ENCODE data around the gene RNF151.
"Not testable (repeated sequence)": the region's sequence is repeated elsewhere in the genome, so short reads cannot be mapped to it uniquely, and the experiment has no call there.

Gene RNF151

DNA sequence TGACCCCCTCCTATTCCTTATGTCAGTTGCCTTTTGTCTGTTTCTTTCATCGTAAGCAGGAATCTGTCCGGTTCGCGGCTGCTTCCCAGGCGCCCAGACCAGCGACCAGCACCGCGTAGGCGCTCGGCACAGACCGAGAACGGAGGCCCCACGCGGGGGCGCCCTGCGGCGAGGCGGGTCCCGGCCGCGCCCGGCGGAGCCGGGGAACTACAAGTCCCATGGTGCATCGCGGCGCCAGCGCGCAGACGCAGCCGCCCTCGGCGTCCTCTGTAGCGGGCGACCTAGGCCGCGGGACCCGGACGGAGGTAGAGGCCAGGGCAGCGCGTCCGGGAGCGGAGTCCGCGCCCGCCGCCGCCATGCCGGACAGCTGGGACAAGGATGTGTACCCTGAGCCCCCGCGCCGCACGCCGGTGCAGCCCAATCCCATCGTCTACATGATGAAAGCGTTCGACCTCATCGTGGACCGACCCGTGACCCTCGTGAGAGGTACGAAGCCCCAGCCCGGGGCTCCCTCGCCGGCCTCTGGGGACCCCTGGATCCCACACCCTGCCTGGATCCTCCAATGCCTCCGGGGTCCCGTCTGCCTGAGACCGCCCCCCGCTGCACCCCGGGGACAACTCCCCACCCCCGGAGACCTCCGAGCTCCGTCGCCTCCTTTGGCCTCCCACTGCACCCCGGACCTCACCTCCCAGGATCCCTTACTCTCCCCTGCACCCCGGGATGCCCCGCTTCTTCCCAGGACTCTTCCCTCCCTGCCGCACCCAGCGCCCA lies 7.2 kb upstream of the RNF151 start, which contains the start of gene NDUFB10:
Gene NDUFB10 (plus strand): TSS at position 270 of the 771 bp plus-strand sequence. CDS start 87 bp downstream, at position 357.
- Mint-ChIP-seq H3K9me3 (no peaks in the 10 kb centered on the region), H3K4me1 (peaks cover 35% of the 10 kb centered on the region), H3K4me3 (peak within 1 kb of the TSS; percentile 96), H3K27ac (peak within 1 kb of the TSS; percentile 92), H3K27me3 (no peaks in the 10 kb centered on the region), H3K36me3 (peaks cover 9% of the 10 kb centered on the region)
- DNase-seq (ENCODE audit: low spot score in 2 of 2) = peak; percentile 93 to 97
- ATAC-seq (ENCODE audit: low read depth) = peak; percentile 91

DNA sequence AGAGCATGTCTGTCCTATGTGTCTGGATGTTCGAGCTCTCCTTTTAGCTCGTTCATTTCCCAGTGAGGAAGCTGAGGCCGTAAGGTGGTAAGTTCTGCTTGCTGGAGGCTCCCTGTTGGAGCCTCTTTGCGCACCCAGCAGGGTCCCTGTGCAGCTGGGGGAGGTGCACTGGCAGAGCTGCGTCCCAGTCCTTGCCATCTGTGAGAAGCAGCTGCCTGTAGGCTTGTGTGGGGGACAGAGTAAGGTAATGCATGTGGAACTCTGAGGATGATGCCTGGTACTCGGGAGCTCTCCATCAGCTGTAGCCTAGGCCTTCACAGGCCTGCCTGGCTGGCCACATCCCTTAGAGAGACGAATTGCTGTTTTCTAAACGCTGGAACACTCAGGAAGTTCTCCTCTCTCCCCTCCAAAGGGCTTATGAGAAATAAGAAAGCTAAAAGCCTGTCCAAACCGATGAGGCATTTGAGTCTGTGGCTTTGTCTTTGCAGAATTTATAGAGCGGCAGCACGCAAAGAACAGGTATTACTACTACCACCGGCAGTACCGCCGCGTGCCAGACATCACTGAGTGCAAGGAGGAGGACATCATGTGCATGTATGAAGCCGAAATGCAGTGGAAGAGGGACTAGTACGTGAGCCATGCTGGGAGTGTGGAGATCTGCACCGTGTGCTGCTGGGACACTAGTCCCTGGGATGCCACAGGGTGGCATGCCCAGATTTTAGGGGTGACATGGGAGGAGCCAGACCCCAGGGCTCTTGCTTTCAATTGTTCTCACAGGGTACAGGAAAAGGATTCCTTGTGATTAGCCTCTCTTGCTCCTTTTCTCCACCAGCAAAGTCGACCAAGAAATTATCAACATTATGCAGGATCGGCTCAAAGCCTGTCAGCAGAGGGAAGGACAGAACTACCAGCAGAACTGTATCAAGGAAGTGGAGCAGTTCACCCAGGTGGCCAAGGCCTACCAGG lies 5.7 kb upstream of the RNF151 start:
- DNase-seq (ENCODE audit: low spot score in 2 of 2) (peak; percentile 28 to 35), ATAC-seq (ENCODE audit: low read depth) (no peak)
- Mint-ChIP-seq H3K4me3 (peak overlapping the region; percentile 96), H3K27me3 (no peaks in the 10 kb centered on the region), H3K4me1 (peaks cover 39% of the 10 kb centered on the region), H3K9me3 (no peaks in the 10 kb centered on the region), H3K36me3 (peaks cover 9% of the 10 kb centered on the region), H3K27ac (peak overlapping the region; percentile 92)

DNA sequence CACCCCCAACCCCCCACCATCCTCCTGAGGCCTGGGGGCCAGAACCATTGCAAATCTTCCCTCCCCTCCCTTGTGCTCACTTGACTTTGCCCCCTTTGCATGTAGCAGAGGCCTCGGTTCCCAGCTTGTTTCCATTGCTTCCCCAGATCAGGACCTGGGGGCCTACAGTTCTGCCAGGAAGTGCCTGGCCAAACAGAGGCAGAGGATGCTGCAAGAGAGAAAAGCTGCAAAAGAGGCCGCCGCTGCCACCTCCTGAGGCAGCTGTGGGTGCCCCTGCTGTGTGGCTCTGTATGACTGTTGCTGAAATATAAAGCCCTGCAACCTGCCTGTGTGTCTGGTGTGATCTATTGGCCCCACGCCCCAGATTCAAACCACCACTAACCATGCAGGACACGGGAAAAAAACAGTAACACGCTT lies 5.0 kb upstream of the RNF151 start:
- no peak for ATAC-seq (ENCODE audit: low read depth)
- H3K36me3 Mint-ChIP-seq = peaks cover 9% of the 10 kb centered on the region
- no peak overlapping the region for H3K4me3 Mint-ChIP-seq

DNA sequence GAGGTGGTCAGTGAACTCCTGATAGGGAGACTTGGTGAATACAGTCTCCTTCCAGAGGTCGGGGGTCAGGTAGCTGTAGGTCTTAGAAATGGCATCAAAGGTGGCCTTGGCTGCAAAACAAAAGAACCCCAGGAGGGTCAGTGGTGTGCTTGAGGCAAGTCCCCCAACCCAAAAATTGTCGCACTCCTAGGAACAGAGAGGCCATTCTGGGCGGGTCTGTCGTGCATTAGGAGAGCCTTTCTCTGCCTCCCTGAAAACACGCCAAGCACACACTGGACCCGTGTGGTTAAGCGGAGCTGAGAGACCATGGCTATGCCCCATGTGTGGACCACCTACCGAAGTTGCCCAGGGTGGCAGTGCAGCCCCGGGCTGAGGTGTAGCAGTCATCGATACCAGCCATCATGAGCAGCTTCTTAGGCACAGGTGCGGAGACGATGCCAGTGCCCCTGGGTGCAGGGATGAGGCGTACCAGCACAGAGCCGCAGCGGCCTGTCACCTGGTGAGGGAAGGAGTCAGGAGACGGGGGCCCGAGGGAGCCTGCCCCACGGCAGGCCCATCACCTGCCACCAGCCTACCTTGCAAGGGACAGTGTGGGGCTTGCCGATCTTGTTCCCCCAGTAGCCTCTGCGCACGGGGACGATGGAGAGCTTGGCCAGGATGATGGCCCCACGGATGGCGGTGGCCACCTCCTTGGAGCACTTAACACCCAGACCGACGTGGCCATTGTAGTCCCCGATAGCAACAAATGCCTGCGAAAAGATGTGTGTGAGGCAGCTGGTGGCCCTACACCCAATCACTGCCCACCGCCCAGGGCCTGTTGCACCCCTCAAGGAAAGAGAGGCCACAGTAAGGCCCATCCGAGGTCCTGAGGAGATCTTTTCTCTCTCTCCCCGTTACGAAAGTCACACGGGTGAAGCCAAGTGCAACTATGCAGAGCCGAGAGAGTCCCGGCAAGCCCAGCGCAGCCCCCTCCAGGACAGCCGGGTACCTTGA lies 4.2 kb upstream of the RNF151 start:
- Mint-ChIP-seq H3K27ac (peak overlapping the region; percentile 99), H3K4me1 (peaks cover 39% of the 10 kb centered on the region), H3K4me3 (peak overlapping the region; percentile 95)
- H3K27me3 Mint-ChIP-seq; H3K36me3 Mint-ChIP-seq; H3K9me3 Mint-ChIP-seq; ATAC-seq (ENCODE audit: low read depth); DNase-seq (ENCODE audit: low spot score in 2 of 2): not testable (repeated sequence)

More for the DNA sequence above, 5.0 kb upstream of the RNF151 start:
- no peaks in the 10 kb centered on the region for H3K27me3 Mint-ChIP-seq
- H3K4me1 Mint-ChIP-seq = peaks cover 39% of the 10 kb centered on the region
- H3K9me3 Mint-ChIP-seq = no peaks in the 10 kb centered on the region
- no peak for DNase-seq (ENCODE audit: low spot score in 2 of 2)
- H3K27ac Mint-ChIP-seq = peak overlapping the region; percentile 99

DNA sequence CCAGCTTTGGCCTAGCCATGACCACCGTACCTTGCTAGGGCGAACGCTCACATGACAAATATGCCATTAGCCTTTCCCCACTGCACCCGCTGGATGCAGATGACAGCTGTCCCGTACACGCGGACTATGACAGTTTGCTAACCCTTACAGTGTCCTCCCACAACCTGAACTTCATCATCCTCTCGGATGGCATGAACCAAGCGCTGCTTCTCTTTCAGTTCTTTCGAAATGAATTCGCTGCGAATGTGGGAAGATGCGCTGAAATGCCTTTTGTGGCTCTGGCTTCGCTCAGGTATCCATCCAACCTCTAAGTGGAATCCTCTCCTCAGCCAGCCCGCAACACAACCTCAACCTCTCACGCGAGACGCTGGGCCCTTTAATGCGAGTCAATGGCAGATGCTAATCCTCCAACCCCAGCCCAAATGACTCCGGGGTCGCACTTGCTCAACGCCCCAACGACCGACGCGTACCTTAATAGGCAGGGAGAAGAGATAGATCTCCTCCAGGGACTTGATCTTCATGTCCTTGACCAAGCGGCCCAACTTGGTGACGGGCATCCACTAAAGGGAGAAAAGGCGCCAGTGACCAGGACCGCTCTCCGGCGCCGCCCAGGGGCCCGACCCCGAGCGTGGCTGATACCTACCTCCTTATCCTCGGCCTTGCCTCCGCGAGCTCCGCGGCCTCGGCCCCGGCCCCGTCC lies 2.7 kb upstream of the RNF151 start:
- H3K4me3 Mint-ChIP-seq = peak overlapping the region; percentile 95
- ATAC-seq (ENCODE audit: low read depth) (no peak), DNase-seq (ENCODE audit: low spot score in 2 of 2) (no peak)
- peaks cover 37% of the 10 kb centered on the region for H3K4me1 Mint-ChIP-seq
- peak overlapping the region; percentile 99 for H3K27ac Mint-ChIP-seq
- no peaks in the 10 kb centered on the region for H3K9me3 Mint-ChIP-seq
- H3K27me3 Mint-ChIP-seq = no peaks in the 10 kb centered on the region
- peaks cover 9% of the 10 kb centered on the region for H3K36me3 Mint-ChIP-seq

DNA sequence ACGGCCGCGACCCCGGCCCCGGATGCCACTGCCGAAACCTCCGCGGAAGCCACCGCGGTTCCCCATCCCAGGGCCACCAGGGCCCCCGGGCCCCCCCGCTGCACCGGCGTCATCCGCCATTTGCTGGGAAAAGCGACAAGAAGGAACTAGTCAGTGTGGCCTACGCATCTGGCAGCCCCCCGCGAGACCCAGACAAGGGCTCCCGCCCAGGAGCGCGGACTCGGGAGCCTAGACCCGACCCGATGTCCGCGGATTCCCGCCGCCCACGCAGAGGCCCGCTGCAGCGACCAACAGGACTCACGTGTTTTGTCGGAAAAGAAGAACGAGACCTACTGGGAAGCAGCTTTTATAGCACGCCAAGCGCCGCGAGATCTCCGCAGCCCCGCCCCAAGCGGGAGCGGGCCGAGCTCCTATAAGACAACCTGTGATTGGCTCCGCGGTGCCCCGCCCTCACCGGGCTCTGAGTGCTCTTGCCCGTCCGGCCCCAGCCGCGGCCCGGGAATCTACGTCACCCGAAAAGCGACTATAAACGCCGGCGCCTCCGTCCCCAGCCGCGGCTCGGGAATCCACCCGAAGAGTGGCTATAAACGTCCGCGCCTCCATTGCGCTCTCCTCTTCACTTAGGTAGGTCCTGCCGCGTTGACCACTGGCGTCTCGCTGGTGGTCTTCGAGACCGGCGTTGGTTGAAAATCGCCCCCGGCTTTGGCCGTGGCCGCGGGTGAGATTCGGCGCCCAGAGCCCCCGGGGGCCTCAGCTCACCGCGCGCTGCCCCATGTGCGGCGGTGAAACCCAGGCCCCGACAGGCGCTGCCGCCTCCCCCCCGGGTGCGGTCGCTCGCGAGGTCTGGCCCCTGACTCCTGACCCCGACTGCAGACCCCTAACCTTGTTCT lies 1.9 kb upstream of the RNF151 start, which contains the start of gene RPS2:
Gene RPS2 (minus strand): TSS at position 321 of the 890 bp plus-strand sequence. CDS start 201 bp downstream, at position 120.
- H3K27me3 Mint-ChIP-seq = no peaks in the 10 kb centered on the region
- ATAC-seq (ENCODE audit: low read depth) = peak; percentile 93
- peak within 1 kb of the TSS; percentile 95 for H3K4me3 Mint-ChIP-seq
- no peaks in the 10 kb centered on the region for H3K9me3 Mint-ChIP-seq
- DNase-seq (ENCODE audit: low spot score in 2 of 2) = peak; percentile 99
- H3K4me1 Mint-ChIP-seq = peaks cover 33% of the 10 kb centered on the region
- H3K27ac Mint-ChIP-seq = peak within 1 kb of the TSS; percentile 99
- H3K36me3 Mint-ChIP-seq = peaks cover 9% of the 10 kb centered on the region

DNA sequence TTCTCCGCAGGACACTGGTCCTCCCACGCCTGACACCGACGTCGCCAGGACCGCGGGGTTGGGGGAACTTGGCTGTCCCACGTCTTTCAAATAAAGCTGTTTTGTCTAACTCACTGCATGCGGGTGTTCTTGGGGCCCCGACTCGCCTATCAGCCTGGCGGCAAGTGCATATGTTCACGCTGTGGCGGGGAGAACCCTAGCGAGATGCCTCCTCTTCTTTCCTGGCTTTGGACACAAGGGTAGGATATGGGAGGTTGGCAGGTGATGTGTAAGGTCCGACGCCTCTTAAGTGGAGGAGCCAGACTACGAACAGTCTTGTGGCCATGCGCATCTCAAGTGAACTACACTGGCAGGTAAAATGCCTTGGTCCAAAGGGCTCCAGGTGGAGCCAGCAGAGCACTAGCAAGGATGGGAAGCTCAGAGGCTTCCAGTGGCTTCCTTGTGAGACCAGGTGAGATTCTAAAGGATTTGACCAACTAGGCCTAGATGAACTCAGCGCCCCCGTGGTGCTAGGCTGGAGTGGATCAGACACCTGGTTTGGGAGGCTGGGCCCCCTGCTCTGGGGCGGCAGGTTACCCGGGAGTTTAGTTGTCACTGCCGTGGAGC lies 1.2 kb upstream of the RNF151 start:
- peaks cover 29% of the 10 kb centered on the region for H3K4me1 Mint-ChIP-seq
- H3K9me3 Mint-ChIP-seq = no peaks in the 10 kb centered on the region
- peaks cover 9% of the 10 kb centered on the region for H3K36me3 Mint-ChIP-seq
- ATAC-seq (ENCODE audit: low read depth) (no peak), DNase-seq (ENCODE audit: low spot score in 2 of 2) (no peak)
- no peaks in the 10 kb centered on the region for H3K27me3 Mint-ChIP-seq
- peak overlapping the region; percentile 99 for H3K27ac Mint-ChIP-seq
- peak overlapping the region; percentile 95 for H3K4me3 Mint-ChIP-seq

DNA sequence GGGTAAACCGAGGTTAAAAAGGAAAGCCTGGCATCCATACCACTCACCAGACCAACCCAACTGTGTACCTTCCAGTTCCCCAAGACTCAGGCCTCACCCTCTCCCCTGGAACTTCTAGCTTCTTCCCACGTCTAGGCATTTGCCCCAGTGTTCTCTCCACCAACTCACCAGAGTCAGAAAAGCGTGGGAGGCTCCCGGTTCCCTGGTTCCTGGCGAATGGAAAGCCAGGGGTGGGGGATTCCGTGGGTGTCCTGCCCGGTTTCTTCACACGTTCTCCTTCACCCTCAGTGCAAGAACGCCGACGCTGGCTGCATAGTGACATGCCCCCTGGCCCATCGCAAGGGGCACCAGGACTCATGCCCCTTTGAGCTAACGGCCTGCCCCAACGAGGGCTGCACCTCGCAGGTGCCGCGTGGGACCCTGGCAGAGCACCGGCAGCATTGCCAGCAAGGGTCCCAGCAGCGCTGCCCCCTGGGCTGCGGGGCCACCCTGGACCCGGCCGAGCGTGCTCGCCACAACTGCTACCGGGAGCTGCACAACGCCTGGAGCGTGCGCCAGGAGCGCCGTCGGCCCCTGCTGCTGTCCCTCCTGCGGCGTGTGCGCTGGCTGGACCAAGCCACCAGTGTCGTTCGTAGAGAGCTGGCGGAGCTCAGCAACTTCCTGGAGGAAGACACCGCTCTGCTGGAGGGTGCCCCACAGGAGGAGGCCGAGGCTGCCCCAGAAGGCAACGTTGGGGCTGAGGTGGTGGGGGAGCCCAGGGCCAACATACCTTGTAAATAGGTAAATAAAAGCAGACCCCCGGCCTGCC lies 1.7 kb downstream of the RNF151 start:
- no peak for DNase-seq (ENCODE audit: low spot score in 2 of 2)
- peaks cover 3% of the 10 kb centered on the region for H3K27me3 Mint-ChIP-seq
- H3K36me3 Mint-ChIP-seq = peaks cover 8% of the 10 kb centered on the region
- H3K27ac Mint-ChIP-seq = no peak overlapping the region
- no peaks in the 10 kb centered on the region for H3K9me3 Mint-ChIP-seq
- H3K4me3 Mint-ChIP-seq = no peak overlapping the region
- H3K4me1 Mint-ChIP-seq = peaks cover 27% of the 10 kb centered on the region
- no peak for ATAC-seq (ENCODE audit: low read depth)

DNA sequence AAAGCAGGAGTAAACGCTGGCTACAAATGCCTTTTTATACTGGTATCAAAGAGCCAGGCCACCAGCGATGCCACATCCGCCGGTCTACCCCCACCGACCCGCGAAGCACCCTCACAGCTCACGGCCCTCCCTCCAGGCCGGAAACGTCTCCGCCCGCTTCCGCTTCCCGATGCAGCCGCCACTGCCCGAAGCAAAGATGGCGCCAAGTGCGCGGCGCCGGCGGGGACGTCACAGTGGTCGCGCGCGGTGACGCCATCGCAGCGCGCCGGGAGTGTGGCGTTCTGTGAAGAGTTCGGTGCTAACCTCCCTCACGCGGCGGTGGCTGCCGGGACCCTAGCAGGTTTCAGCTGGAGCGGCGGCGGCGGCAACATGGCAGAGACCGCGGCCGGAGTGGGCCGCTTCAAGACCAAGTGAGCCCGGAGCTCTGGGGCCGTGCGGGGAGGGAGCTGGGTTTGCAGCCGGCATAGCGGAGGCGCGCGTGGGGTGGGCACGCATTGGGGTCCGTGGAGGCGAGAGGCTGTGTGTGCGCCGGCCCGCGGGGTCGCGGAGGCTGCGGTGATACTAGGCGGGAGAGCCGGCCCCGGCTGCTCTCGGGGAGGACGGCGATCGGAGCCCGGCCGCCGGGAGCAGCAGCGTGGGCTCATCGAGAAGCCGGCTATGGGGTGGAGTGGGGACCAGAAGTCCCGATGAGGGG lies 5.3 kb downstream of the RNF151 start, which contains the start of gene TBL3:
Gene TBL3 (plus strand): TSS at position 258 of the 694 bp plus-strand sequence. CDS start 112 bp downstream, at position 370.
- peaks cover 18% of the 10 kb centered on the region for H3K36me3 Mint-ChIP-seq
- peaks cover 15% of the 10 kb centered on the region for H3K4me1 Mint-ChIP-seq
- no peaks in the 10 kb centered on the region for H3K9me3 Mint-ChIP-seq
- peak within 1 kb of the TSS; percentile 95 for H3K27ac Mint-ChIP-seq
- ATAC-seq (ENCODE audit: low read depth) (peak; percentile 98), DNase-seq (ENCODE audit: low spot score in 2 of 2) (peak; percentile 96 to 99)
- H3K27me3 Mint-ChIP-seq = peaks cover 4% of the 10 kb centered on the region
- peak within 1 kb of the TSS; percentile 94 for H3K4me3 Mint-ChIP-seq

DNA sequence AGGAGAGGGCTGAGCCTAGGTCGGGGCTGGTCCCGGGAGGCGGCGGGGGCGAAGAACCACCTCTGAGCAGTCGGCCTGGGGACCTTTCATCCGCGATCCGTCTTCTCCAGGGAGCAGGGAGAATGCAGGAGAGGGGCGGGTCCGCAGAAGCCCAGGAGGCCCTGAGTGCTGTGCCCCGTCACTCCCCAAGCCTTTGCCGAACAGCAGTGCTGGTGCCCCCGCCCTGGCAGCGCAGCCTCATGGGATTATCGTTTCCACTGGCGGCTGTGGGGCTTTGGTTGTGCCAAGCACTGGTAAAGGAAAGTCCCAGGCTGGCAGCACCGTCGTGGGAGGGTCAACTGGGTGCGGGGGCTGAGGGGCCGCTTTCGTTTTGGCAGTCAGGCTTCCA lies 5.8 kb downstream of the RNF151 start:
- peaks cover 15% of the 10 kb centered on the region for H3K4me1 Mint-ChIP-seq
- H3K27ac Mint-ChIP-seq = peak overlapping the region; percentile 95
- no peaks in the 10 kb centered on the region for H3K9me3 Mint-ChIP-seq
- peak overlapping the region; percentile 94 for H3K4me3 Mint-ChIP-seq
- DNase-seq (ENCODE audit: low spot score in 2 of 2) (peak in 1 of 2 donors; percentile 18), ATAC-seq (ENCODE audit: low read depth) (no peak)
- H3K36me3 Mint-ChIP-seq = peaks cover 22% of the 10 kb centered on the region
- H3K27me3 Mint-ChIP-seq = peaks cover 4% of the 10 kb centered on the region

Data from memory B cell (primary cell).